GM18858 (cell line): ENCODE data around the gene SLC9A3.
"Not testable (repeated sequence)": the region's sequence is repeated elsewhere in the genome, so short reads cannot be mapped to it uniquely, and the experiment has no call there.

Experiments used
- ATAC-seq: cut with Tn5 transposase; IDR thresholded peaks from one replicate; pipeline ENCODE4 v1.9.1; 2021; ENCODE audit not compliant: unreplicated experiment

SLC9A3 gene

DNA sequence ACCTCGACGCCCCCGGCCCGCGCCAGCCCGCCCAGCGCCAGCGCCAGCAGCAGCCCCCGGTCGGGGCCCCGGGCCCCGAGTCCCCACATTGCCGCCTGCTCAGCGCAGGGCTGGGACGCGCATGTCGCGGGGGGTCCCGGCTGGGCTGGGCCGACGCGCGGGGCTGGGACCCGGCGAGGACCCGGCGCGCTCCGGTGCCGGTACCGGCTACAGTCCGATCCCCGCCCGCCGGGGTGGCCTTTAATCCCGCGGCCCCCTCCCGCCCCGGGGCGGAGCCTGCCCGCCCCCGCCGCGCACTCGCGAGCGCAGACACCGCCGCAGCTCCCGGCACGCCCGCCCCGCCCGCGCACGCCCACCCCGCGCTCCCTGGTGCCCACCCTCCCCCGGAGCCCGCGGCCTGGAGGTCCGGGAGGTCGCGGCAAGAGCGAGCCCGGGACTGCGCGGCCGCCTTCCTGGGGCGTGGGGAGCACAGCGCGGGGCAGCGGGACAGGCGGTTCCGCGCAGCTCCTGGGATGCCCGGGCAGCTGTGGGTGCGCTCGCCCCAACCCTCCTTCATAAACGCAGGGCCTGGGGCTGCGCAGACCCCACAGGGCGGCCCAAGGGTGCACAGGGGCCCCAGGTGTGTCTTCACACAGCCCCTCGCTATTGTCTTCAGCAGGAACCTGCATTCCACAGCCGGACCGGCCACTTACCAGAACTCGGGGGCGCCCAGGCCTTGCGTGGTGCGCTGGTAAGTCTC is at the start of gene SLC9A3:
Gene SLC9A3, minus strand, starts transcription at position 216 of the 739 bp plus-strand sequence.
- no peak for ATAC-seq

GRCh38 chr5:573976-574375 is 49.7 kb upstream of the SLC9A3 start:
- ATAC-seq: no peak

GRCh38 chr5:573206-573605 is 49.0 kb upstream of the SLC9A3 start:
- no peak for ATAC-seq

DNA sequence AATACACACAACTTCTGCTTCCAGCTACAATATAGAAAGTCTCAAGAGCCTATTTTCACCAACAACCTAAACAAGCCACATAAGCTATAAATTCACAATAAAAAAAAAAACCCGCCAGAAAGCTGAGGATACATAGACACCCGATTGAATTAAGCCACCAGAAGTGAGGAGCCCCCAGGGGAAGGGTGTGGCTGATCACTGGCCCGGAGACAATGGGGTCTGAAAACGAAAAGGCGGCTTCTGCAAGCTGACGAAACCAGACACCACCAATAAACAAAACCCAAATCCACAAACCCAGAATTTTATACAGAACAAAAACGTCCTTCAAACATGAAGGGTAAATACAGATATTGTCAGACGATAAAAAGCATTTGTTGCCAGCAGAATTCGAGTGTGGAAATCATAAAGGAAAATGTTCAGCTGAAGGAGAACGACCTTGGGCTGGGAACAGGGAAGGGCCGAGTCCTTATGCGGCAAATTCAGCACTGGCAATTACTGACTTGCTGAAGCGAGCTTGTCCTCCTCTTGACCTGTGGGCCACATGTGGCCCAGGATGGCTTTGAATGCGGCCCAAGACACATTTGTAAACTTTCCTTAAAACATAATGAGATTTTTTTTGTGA is 48.3 kb upstream of the SLC9A3 start:
- ATAC-seq: no peak

DNA sequence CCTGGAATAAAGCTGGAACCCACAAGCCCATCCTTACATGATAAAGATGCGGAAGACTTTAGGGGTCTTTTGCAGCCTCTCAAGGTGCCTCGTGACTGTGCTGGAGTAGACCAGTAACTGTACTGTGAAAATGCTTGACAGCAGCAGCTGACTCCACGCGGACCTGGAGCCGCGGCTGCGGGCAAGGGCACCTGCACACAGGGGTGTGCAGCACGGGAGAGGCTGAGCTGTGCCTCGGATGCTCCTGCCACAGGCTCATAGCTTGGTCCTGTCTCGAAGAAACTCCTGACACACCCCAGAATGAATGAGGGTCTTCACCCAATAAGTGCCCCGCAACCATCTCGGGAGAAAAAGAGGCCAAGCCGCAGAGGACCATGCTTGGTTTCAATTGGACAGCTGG is 47.5 kb upstream of the SLC9A3 start:
- no peak for ATAC-seq

- ATAC-seq: no peak
Measured at GRCh38 chr5:570886-571285, 46.6 kb upstream of the SLC9A3 start.

GRCh38 chr5:570446-570845 is 46.2 kb upstream of the SLC9A3 start:
- no peak for ATAC-seq

DNA sequence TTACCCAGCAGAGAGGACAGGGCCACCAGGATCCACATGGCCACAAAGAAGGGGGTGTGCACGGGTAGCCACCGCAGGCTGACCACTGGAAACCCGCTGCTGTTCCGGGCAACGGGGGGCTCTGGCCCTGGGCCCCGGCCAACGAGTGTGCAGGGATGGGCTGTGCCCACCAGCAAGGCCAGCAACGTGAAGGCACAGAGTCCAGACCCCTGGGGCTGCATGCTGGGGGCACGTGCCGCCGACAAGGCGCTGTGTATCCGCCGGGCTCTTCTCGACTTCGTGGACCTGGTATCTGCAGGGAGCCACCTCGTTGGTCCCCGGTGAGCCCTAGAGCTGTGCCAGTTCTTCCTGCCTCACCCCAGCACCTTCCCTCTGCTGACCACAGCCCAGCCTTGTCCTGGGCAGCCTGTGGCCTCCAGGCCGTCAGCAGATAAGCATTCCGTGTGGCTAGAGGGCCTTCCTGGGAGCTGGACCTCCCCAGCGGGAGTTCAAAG is 45.7 kb upstream of the SLC9A3 start:
- ATAC-seq: no peak

GRCh38 chr5:569358-569867 is 45.2 kb upstream of the SLC9A3 start:
- no peak for ATAC-seq

DNA sequence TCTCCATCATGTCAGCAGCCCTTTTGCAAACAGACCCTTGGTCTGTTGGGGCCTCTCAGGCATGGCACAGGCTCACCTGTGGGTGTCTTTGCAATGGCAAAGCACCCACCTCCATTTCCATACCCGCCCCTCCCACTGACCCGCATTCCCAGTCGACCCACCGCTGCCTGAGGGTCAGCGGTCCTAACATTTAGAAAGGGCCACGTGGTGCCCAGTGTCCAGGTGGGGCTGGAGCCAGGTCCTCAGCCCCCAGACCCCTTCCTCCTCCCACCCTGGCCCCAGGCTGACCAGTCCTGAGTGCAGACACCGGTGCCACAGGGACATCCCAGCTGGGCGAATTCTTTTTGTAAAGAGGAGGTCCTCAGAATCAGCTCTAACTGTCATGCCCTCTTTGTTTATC is 44.6 kb upstream of the SLC9A3 start:
- ATAC-seq: no peak

- no peak for ATAC-seq
Measured at GRCh38 chr5:568061-568781, 44.0 kb upstream of the SLC9A3 start.

DNA sequence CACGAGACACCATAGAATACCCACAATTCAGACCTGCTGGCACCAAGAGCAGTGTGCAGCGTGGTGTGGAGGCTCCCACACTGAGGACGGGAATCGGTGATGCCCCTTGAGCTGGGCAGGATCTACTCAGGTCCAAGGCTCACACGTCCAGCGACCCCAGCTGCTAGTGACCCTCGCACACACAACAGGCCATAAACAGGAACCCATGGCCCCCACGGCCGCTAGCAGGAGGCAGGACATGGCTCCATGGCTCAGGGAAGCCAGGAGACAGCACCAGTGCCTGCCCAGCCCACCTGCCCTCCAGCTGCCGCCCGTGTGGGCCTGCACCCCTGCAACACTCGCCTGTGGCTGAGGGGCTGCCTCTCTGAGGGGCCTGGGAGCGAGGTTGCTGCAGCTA is 43.4 kb upstream of the SLC9A3 start:
- ATAC-seq: no peak

GRCh38 chr5:566636-567309 is 42.5 kb upstream of the SLC9A3 start:
- ATAC-seq: no peak

- ATAC-seq: no peak
Measured at GRCh38 chr5:565782-566440, 41.7 kb upstream of the SLC9A3 start.

DNA sequence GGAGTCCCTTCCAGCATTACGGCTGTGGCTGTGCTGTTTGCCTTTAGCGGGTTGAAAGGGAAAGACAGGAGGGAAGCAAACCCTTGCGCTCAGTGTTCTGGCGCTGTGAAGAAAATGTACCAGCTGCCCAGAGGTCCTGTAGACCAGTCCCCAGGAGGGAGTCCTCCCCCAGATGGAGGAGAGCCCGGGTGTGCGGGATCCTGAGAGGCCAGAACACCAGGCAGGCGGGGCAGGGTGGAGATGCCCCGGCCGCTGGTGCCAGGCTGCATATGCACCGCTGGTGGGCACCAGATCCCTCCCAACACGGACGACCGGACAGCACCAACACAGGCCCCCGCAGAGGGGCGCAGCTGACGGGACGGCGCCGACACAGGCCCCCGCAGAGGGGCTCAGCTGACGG is 37.2 kb upstream of the SLC9A3 start:
- ATAC-seq: no peak

GRCh38 chr5:560792-561166 is 36.5 kb upstream of the SLC9A3 start:
- ATAC-seq: no peak

- ATAC-seq: no peak
Measured at GRCh38 chr5:558871-559503, 34.7 kb upstream of the SLC9A3 start.

- no peak for ATAC-seq
Measured at GRCh38 chr5:558326-558725, 34.1 kb upstream of the SLC9A3 start.

DNA sequence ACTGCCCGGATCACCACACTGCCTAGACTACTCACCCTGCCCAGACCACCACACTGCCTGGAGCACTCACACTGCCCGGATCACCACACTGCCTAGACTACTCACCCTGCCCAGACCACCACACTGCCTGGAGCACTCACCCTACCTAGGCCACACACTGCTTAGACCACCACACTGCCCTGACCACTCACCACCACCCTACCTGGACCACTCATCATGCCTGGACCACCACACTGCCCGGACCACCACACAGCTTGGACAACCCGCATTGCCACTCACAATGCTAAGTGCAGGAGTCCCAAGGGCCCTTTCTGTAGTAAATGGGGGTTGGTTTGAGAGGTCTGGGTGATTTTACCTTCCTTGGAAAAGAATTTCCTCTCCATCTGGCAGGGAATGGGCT is 33.7 kb upstream of the SLC9A3 start:
- ATAC-seq: not testable (repeated sequence)

DNA sequence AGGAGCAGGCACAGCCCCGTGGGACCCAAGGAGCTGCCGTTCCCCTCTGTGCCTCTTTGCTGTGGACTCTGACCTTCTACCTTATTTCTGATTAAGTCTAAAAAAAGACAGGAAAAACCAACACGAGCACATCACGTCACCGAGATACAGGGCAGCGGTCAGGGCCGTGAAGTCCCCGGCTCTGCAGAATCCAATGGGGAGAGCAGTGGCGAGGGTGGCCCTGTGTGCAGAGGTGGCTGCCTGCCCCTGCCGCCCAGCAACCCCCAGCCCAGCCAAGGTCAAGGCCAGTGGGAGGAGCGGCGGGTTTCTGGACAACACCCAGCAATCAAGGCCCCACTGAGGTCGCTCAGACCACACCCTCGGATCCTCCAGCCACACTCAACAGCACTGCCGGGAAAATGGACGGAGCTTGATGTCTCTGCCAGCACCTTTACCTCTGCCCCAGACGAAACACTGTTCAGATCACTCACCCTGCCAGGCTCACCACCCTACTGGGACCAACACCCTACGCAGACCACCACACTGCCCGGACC is 32.7 kb upstream of the SLC9A3 start:
- ATAC-seq: no peak
